K562 (cell line): ENCODE measurements around the gene DOLPP1. TPM values are rescaled to one million over a fixed set of nuclear protein-coding genes. Genes with fewer than 3 reads are reported as not detected.
A peak's percentile ranks its signal among the peaks of the same experiment; 100 is the strongest.

ENCODE experiments used
- ERF ChIP-seq: fragments of 450-650 bp; formaldehyde crosslinking; IDR thresholded peaks from 2 replicates; pipeline ENCODE4 v1.4.0; 2020; ENCODE audit warnings: mild to moderate bottlenecking, mixed read lengths
- ETV6 ChIP-seq, 3 experiments: fragments of 150-350 bp in 1 of 3; sonication (generic) in 1 of 3; formaldehyde crosslinking in 1 of 3; IDR thresholded peaks; 2 replicates each; pipeline versions ENCODE4 v1.6.1 to v1.8.0; 2014 to 2022; ENCODE audit warnings: borderline replicate concordance in 2 of 3, low read depth in 2 of 3, antibody characterized with exemption in 1 of 3, low read length in 1 of 3, mild to moderate bottlenecking in 1 of 3, missing genetic modification reagents in 1 of 3
- FOSL1 ChIP-seq: fragments of 200-800 bp; sonication (Bioruptor generic); conservative IDR thresholded peaks from 2 replicates; pipeline ENCODE4 v1.6.1; 2016; ENCODE audit warnings: missing genetic modification characterization, missing compliant biosample characterization
- GABPB1 ChIP-seq: sonication (generic); formaldehyde crosslinking; IDR thresholded peaks from 2 replicates; pipeline ENCODE4 v1.8.0; 2022; ENCODE audit warnings: mild to moderate bottlenecking, missing genetic modification reagents
- GABPB2 ChIP-seq: fragments of 250-450 bp; sonication (Bioruptor Pico); conservative IDR thresholded peaks from 2 replicates; pipeline ENCODE4 v1.5.1; 2021; ENCODE audit warnings: mild to moderate bottlenecking
- GTF2A2 ChIP-seq: IDR thresholded peaks from 2 replicates; pipeline ENCODE4 v1.6.1; 2016; ENCODE audit warnings: mild to moderate bottlenecking, missing genetic modification characterization, missing compliant biosample characterization
- HDAC8 ChIP-seq: fragments of 450-650 bp; IDR thresholded peaks from 2 replicates; pipeline ENCODE4 v1.6.1; 2016; ENCODE audit warnings: mild to moderate bottlenecking, missing genetic modification characterization, moderate library complexity, missing compliant biosample characterization
- HNRNPLL ChIP-seq: fragments of 200-400 bp; formaldehyde crosslinking; IDR thresholded peaks from 2 replicates; pipeline ENCODE4 v1.6.1; 2017; ENCODE audit warnings: low read length, low read depth, mild to moderate bottlenecking; ENCODE audit not compliant: poor library complexity, severe bottlenecking
- JUN ChIP-seq, 2 experiments: sonication (generic) in 1 of 2; formaldehyde crosslinking in 1 of 2; IDR thresholded peaks; 2 replicates each; pipeline versions ENCODE4 v1.6.1 to v1.8.0; 2012 to 2022; ENCODE audit warnings: borderline replicate concordance in 2 of 2, mild to moderate bottlenecking in 2 of 2, improper control_type of control experiment in 1 of 2, low read depth in 1 of 2, low read length in 1 of 2, missing genetic modification reagents in 1 of 2
- MCM3 ChIP-seq: fragments of 450-650 bp; IDR thresholded peaks from 2 replicates; pipeline ENCODE4 v1.6.1; 2016
- MIER1 ChIP-seq: fragments of 450-650 bp; IDR thresholded peaks from 2 replicates; pipeline ENCODE4 v1.6.1; 2016; ENCODE audit warnings: antibody characterized with exemption, mild to moderate bottlenecking, low read depth
- PHF20 ChIP-seq: fragments of 450-650 bp; IDR thresholded peaks from 2 replicates; pipeline ENCODE4 v1.6.1; 2018; ENCODE audit not compliant: partially characterized antibody
- PHTF2 ChIP-seq: fragments of 250-450 bp; sonication (Bioruptor Pico); IDR thresholded peaks from 2 replicates; pipeline ENCODE4 v1.5.0; 2021; ENCODE audit warnings: mild to moderate bottlenecking
- POLR2A ChIP-seq: fragments of 450-650 bp; conservative IDR thresholded peaks from 2 replicates; pipeline ENCODE4 v1.6.1; 2016
- POLR2G ChIP-seq: fragments of 200-400 bp; formaldehyde crosslinking; IDR thresholded peaks from 2 replicates; pipeline ENCODE4 v1.6.1; 2017; ENCODE audit warnings: low read depth, mild to moderate bottlenecking, antibody characterized with exemption, low read length, moderate library complexity
- POLR2H ChIP-seq: IDR thresholded peaks from 2 replicates; pipeline ENCODE4 v1.6.1; 2016; ENCODE audit warnings: missing genetic modification characterization, low read depth, mild to moderate bottlenecking, control low read depth, missing compliant biosample characterization, moderate library complexity
- SMAD3 ChIP-seq: fragments of 450-650 bp; formaldehyde crosslinking; conservative IDR thresholded peaks from 2 replicates; pipeline ENCODE4 v1.4.0; 2020; ENCODE audit warnings: mild to moderate bottlenecking
- SRSF1 ChIP-seq: fragments of 200-400 bp; formaldehyde crosslinking; IDR thresholded peaks from 2 replicates; pipeline ENCODE4 v1.6.1; 2017; ENCODE audit warnings: mild to moderate bottlenecking, low read depth, low read length, moderate library complexity
- TAF9B ChIP-seq: fragments of 450-650 bp; IDR thresholded peaks from 2 replicates; pipeline ENCODE4 v1.6.1; 2018; ENCODE audit warnings: mild to moderate bottlenecking; ENCODE audit not compliant: partially characterized antibody
- TEAD4 ChIP-seq, 2 experiments: sonication (generic) in 1 of 2; formaldehyde crosslinking in 1 of 2; IDR thresholded peaks; 2 replicates each; pipeline versions ENCODE4 v1.6.1 to v1.8.0; 2012 to 2022; ENCODE audit warnings: borderline replicate concordance in 1 of 2, inconsistent platforms in 1 of 2, low read length in 1 of 2, mild to moderate bottlenecking in 1 of 2, missing genetic modification reagents in 1 of 2
- THRAP3 ChIP-seq: fragments of 450-650 bp; IDR thresholded peaks from 2 replicates; pipeline ENCODE4 v1.6.1; 2016; ENCODE audit warnings: mild to moderate bottlenecking, inconsistent platforms, borderline replicate concordance
- TRIM28 ChIP-seq: fragments of 450-650 bp; IDR thresholded peaks from 2 replicates; pipeline ENCODE4 v1.6.1; 2017
- ZNF121 ChIP-seq: sonication (generic); formaldehyde crosslinking; conservative IDR thresholded peaks from 2 replicates; pipeline ENCODE4 v1.8.0; 2022; ENCODE audit warnings: missing genetic modification reagents
- ZNF316 ChIP-seq: fragments of 450-650 bp; IDR thresholded peaks from 2 replicates; pipeline ENCODE4 v1.6.1; 2016
- ZNF707 ChIP-seq: fragments of 250-450 bp; sonication (Bioruptor Pico); conservative IDR thresholded peaks from 2 replicates; pipeline ENCODE4 v1.8.0; 2022; ENCODE audit warnings: inconsistent platforms, mild to moderate bottlenecking, moderate library complexity
- ZNF830 ChIP-seq: fragments of 250-450 bp; sonication (Bioruptor Pico); IDR thresholded peaks from 2 replicates; pipeline ENCODE4 v1.5.0; 2021; ENCODE audit warnings: mild to moderate bottlenecking
- polyA plus RNA-seq, 8 experiments: library from polyadenylated mRNA; depleted of rRNA in 4 of 8; stranded (reverse) in 5 of 8; unstranded in 3 of 8; fragments of >200 nt; fragmentation: Nextera tagmentation in 2 of 8; fragmentation: Illumina TruSeq in 1 of 8; extraction: Ambion mirVana in 2 of 8; extraction: Trizol in 1 of 8; gene quantifications; 2 replicates each; pipeline versions ENCODE4 v1.2.1 to v1.2.3, GENCODE V29; 2011 to 2014; ENCODE audit warnings: inconsistent platforms in 1 of 8, missing spikeins in 1 of 8
- total RNA-seq, 7 experiments: library from RNA; depleted of rRNA in 6 of 7; stranded (reverse); fragments of >200 nt in 6 of 7; fragmentation: Illumina TruSeq in 2 of 7; extraction: Trizol in 2 of 7; gene quantifications; 2 replicates each; pipeline versions ENCODE4 v1.2.1 to v1.2.3, GENCODE V29; 2011 to 2021; ENCODE audit warnings: low replicate concordance in 1 of 7

DOLPP1 gene
- total and polyA plus RNA-seq, 9 of the 15 experiments (the other 6 are each of a cell fraction or from before 2014, with no cell fraction given), result 3.0 to 39.8 (median 30.5) TPM

- no peak for TF ChIP-seq JUN (IDR thresholded peaks at IDR 0.05; ENCODE audit: borderline replicate concordance, low read depth, low read length)
- TF ChIP-seq JUN (CRISPR knock-in tag; IDR thresholded peaks at IDR 0.05; ENCODE audit: borderline replicate concordance), result no peak
- TF ChIP-seq ERF (CRISPR knock-in tag), result peak; percentile 90
- TF ChIP-seq TRIM28, result no peak
- no peak for TF ChIP-seq MIER1
- 0 out of 2 replicates have a peak, but pooled peaks have one; percentile 19 for TF ChIP-seq FOSL1 (tag)
- TF ChIP-seq GABPB2 (CRISPR knock-in tag), result 0 out of 2 replicates have a peak, but pooled peaks have one; percentile 41
- TF ChIP-seq HDAC8 (tag), result peak; percentile 76; the same call in 1 of the 2 replicates
- no peak; the same call in 1 of the 2 replicates for TF ChIP-seq GABPB1
- no peak for TF ChIP-seq ZNF830 (CRISPR knock-in tag)
- no peak; the same call in 1 of the 2 replicates for TF ChIP-seq POLR2H
- no peak for TF ChIP-seq PHTF2
- no peak for TF ChIP-seq MCM3
- TF ChIP-seq HNRNPLL, result no peak
- peak; percentile 98 for TF ChIP-seq POLR2G
- no peak for TF ChIP-seq THRAP3
- TF ChIP-seq GTF2A2 (tag), result no peak
- no peak for TF ChIP-seq ZNF707 (CRISPR knock-in tag)
- TF ChIP-seq TEAD4 (IDR thresholded peaks at IDR 0.05; ENCODE audit: low read length), result no peak
- TF ChIP-seq TEAD4 (CRISPR knock-in tag; IDR thresholded peaks at IDR 0.05; ENCODE audit: borderline replicate concordance), result no peak
- no peak for TF ChIP-seq ZNF316
- peak; percentile 41; the same call in 1 of the 2 replicates for TF ChIP-seq SMAD3 (CRISPR knock-in tag)
- peak; percentile 97 for TF ChIP-seq POLR2A
- no peak for TF ChIP-seq TAF9B
- no peak for TF ChIP-seq SRSF1
- TF ChIP-seq PHF20, result peak; percentile 90
- no peak for TF ChIP-seq ETV6 (IDR thresholded peaks at IDR 0.05; ENCODE audit: borderline replicate concordance in 1 of 2, low read depth in 2 of 2, low read length in 1 of 2)
- TF ChIP-seq ETV6 (CRISPR knock-in tag; IDR thresholded peaks at IDR 0.05; ENCODE audit: borderline replicate concordance), result no peak
- TF ChIP-seq ZNF121 (CRISPR knock-in tag), result no peak
These were observed at the start of gene DOLPP1 (continued) for GRCh38 chr9:129080601-129081387.
